ACC112 (cell line): Measurements from ENCODE around the gene C1QTNF1.

Experiments used
- H2AFZ ChIP-seq: fragments of 200-600 bp; sonication (generic); one replicate; pipeline ENCODE4 v1.6.0; 2017; ENCODE audit warnings: antibody characterized with exemption, low read length; ENCODE audit not compliant: unreplicated experiment
- H3K27ac ChIP-seq: fragments of 200-600 bp; sonication (generic); 2 replicates; pipeline ENCODE4 v1.5.1; 2014; ENCODE audit warnings: low read depth, mild to moderate bottlenecking, antibody characterized with exemption, low read length, moderate library complexity
- H3K27me3 ChIP-seq: fragments of 200-600 bp; sonication (generic); 2 replicates; pipeline ENCODE4 v1.6.1; 2014; ENCODE audit warnings: mild to moderate bottlenecking, antibody characterized with exemption, low read length, moderate library complexity, mixed read lengths; ENCODE audit not compliant: insufficient read depth
- H3K36me3 ChIP-seq: fragments of 200-600 bp; sonication (generic); 2 replicates; pipeline ENCODE4 v1.6.1; 2016; ENCODE audit warnings: mild to moderate bottlenecking, antibody characterized with exemption, low read length, moderate library complexity, mixed read lengths; ENCODE audit not compliant: insufficient read depth
- H3K4me1 ChIP-seq: fragments of 200-600 bp; sonication (generic); one replicate; pipeline ENCODE4 v1.6.1; 2016; ENCODE audit warnings: low read length, mixed read lengths; ENCODE audit not compliant: insufficient read depth, unreplicated experiment, control insufficient read depth
- H3K4me3 ChIP-seq: fragments of 200-600 bp; sonication (generic); 2 replicates; pipeline ENCODE4 v1.5.1; 2014; ENCODE audit warnings: mild to moderate bottlenecking, low read depth, low read length
- H3K79me2 ChIP-seq: fragments of 200-600 bp; sonication (generic); one replicate; pipeline ENCODE4 v1.6.0; 2016; ENCODE audit warnings: low read length; ENCODE audit not compliant: control insufficient read depth, unreplicated experiment, insufficient read depth

C1QTNF1 gene

GRCh38 chr17:79085154-79085920 lies 61.4 kb downstream of the C1QTNF1 start:
- Histone ChIP-seq H3K36me3 (no peaks in the 10 kb centered on the region), H2AFZ (no peak overlapping the region), H3K27me3 (no peaks in the 10 kb centered on the region), H3K27ac (no peak overlapping the region), H3K4me1 (no peaks in the 10 kb centered on the region), H3K4me3 (no peak overlapping the region), H3K79me2 (no peaks in the 10 kb centered on the region)

- no peaks in the 10 kb centered on the region for H3K79me2 ChIP-seq
- H3K27me3 ChIP-seq = no peaks in the 10 kb centered on the region
- H3K27ac ChIP-seq = no peak overlapping the region
- H3K4me3 ChIP-seq = no peak overlapping the region
- H3K36me3 ChIP-seq = no peaks in the 10 kb centered on the region
- no peak overlapping the region for H2AFZ ChIP-seq
- H3K4me1 ChIP-seq = no peaks in the 10 kb centered on the region
These were observed 62.1 kb downstream of the C1QTNF1 start for GRCh38 chr17:79085921-79086551.

DNA sequence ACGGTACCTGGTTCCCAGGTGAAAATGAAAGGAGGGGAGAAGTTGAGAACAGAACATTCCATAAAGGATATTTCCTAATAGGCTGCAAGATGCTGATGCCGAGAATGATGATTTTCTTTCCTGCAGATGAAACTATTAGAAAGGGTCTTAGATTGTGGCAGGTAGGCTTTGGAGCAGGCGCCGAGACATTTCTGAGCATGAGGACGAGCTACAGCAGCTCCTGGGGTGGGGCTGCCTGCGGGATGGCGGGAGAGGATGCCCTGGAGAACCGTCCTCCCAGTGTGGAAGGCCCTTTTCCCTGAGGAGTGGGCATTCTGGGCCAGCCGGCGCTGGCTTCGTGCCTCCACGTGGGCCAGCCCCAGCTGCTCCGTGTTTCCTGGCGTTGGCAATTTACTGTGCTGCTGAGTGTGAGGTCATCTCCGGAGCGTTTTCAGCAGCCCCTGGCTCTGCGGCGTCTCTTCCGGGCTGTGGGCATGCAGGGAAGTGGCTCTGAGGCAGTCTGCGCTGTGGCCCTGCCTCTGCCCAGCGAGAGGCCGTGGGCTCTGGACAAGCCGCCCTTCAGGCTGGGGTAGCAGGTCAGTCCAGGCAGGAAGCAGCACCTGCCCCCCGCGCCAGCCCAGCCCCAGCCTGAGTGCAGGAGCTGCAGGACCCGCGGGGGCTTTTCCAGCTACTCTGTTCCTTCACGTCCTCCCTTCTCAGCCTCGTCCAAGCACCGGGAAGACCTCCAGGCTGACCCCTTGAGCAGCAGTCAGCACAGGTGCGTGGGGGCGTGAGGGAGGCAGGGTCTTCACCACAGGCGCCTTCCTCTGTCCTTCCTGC lies 62.8 kb downstream of the C1QTNF1 start:
- Histone ChIP-seq H3K27me3 (no peaks in the 10 kb centered on the region), H3K4me3 (no peak overlapping the region), H3K4me1 (no peaks in the 10 kb centered on the region), H3K27ac (no peak overlapping the region), H3K36me3 (no peaks in the 10 kb centered on the region), H3K79me2 (no peaks in the 10 kb centered on the region), H2AFZ (no peak overlapping the region)

DNA sequence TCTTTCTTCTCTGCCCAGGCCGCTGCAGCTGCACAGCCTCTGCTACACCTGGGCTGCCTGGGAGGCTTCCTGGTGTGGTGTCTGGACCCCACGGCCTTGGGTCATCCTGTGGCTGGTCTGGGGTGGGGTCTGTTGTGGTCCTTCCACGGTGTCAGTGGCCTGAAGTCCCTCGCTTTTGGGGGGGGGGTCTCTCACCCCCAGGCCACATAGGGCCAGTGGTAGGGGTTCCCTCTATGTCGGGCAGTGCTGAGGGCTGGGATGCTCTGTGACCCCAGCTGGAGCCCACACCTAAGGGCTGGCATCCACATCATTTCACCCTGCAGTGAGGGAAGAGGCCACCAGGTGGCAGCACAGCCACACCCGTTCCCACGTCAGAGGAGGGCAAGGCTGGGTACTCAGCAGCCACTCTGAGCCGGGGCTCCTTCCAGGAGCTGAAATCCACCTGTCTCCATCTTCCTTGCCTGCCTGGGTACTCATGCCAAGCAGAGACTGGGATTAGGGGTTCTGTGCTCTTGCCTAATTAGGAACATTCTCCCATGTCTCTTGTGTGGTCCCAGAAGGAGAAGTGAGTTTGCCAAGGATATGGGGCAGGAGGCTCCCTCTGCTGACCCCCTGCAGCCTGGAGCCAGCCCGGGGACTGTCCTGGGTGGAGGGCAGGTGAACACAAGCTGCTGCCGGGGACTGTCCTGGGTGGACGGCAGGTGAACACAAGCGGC lies 63.6 kb downstream of the C1QTNF1 start:
- Histone ChIP-seq H3K4me1 (no peaks in the 10 kb centered on the region), H3K27ac (no peak overlapping the region), H3K79me2 (no peaks in the 10 kb centered on the region), H3K4me3 (no peak overlapping the region), H3K36me3 (no peaks in the 10 kb centered on the region), H3K27me3 (no peaks in the 10 kb centered on the region), H2AFZ (no peak overlapping the region)

DNA sequence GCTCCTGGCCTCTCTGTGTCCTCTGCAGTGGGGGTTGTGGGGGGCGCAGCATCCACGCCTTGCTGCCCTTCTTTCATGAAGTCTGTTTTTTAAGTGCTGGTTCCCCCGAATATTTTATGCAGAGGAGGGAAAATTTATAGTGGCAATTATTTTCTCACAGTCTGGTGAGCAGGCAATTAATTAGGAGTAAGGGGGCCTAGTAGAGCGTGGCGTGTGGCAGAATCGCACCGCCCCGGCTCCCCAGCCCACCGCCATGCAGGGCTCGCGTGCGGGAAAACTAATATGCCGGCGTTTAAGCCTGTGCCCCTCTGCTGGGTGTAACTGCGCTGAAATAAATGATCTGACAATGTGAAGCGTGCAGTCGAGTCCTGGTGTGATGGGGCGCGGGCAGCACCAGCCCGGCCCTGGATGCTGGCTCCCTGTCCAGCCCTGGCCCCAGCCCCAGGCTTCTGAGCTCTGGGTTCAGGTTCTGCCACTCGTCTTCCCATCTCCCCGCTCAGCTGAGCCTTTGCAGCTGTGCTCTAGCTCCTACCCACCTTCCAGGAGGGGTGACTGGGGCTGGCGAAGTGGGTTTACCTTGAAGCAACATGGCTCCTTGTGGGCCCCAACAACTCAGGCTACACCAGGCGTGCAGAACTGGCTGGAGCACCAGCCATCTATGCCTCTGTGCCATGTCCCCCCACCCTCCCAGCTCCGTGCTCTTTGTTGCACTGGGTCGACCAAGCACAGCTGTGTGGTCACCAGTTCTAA lies 64.5 kb downstream of the C1QTNF1 start:
- H3K27ac ChIP-seq = no peak overlapping the region
- H3K4me1 ChIP-seq = no peaks in the 10 kb centered on the region
- no peak overlapping the region for H3K4me3 ChIP-seq
- H3K27me3 ChIP-seq = no peaks in the 10 kb centered on the region
- H2AFZ ChIP-seq = no peak overlapping the region
- no peaks in the 10 kb centered on the region for H3K79me2 ChIP-seq
- H3K36me3 ChIP-seq = no peaks in the 10 kb centered on the region

GRCh38 chr17:79088997-79089328 lies 65.0 kb downstream of the C1QTNF1 start:
- H3K27ac ChIP-seq = no peak overlapping the region

DNA sequence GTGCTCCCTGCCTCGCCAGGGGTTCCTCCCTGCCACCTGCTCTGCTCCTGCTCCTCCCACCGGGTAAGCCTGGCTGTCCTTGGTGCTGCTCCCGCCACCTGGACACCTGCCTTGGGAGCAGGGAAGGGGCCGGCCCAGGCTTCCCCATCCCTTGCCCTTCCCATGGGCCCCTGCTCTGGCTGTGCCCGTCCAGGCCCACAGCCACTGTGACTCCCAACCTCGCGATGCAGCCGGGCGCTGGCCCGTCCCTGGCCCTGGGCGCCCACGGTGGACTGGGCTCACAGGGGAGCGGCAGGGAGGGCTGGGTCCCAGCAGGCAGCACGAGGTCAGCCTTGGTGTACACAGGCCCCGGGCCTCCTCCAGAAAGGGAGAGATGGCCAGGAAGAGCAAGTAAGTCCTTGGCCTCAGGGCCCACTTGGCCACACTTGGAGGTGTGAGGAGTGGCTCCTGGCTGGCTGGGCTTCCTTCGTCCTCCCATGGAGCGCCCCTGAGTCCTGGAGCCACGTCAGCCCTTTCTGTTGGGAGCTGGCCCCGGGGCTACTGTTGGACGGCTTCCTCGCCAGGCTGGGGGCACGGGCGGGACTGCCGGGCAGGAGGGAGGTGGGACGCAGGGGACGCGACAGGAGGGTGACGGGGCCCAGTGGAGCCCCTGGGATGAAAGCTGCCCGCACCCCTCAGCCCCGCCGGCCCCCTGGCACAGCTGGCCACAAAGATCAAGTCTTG lies 65.9 kb downstream of the C1QTNF1 start:
- Histone ChIP-seq H3K27ac (no peak overlapping the region), H3K36me3 (no peaks in the 10 kb centered on the region), H3K4me1 (no peaks in the 10 kb centered on the region), H2AFZ (no peak overlapping the region), H3K27me3 (peaks cover 4% of the 10 kb centered on the region; the same call in 1 of the 2 replicates), H3K4me3 (no peak overlapping the region), H3K79me2 (no peaks in the 10 kb centered on the region)

More at GRCh38 chr17:79088997-79089328, 65.0 kb downstream of the C1QTNF1 start:
- H3K36me3 ChIP-seq = no peaks in the 10 kb centered on the region
- H3K27me3 ChIP-seq = no peaks in the 10 kb centered on the region
- H3K4me1 ChIP-seq = no peaks in the 10 kb centered on the region
- no peak overlapping the region for H3K4me3 ChIP-seq
- H3K79me2 ChIP-seq = no peaks in the 10 kb centered on the region
- H2AFZ ChIP-seq = no peak overlapping the region

DNA sequence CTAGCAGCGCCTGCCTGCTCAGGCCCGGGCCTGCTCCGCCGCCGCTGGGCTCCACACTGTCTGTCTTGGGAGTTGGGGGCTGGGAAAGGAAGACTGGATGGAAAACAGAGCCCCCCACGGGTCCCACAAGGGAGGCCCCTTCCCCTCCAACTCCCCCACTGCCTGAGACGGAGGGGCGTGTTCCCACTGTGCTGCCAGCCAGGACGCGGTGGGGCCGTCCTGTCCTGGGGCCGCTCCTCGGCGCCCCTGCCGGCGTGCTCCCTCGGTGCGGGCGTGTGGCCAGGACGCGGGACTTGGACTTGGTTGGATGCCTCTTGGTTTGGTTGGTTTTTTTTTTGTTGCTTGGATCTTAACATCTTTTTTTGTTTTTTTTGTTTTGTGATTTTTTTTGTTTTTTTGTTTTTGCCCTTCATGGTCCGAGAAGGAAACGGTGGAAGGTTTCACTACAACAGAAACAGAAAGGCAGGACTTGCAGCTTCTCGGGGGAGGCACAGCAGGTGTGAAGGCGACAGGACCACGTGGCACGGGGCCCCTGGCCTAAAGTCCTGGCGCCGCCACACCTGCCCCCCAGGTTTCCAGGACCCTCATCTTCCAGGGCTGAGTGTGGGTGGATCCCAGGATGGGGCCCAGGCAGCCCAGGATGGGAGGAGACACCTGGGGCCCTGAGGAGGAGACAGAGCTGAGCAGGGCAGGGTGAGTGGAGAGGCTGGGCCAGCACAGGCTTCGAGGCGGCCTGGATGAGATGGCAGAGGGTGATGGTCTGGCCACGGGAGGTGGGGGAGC lies 66.7 kb downstream of the C1QTNF1 start:
- no peaks in the 10 kb centered on the region for H3K4me1 ChIP-seq
- peaks cover 6% of the 10 kb centered on the region; the same call in 1 of the 2 replicates for H3K27me3 ChIP-seq
- no peak overlapping the region for H2AFZ ChIP-seq
- no peaks in the 10 kb centered on the region for H3K36me3 ChIP-seq
- H3K27ac ChIP-seq = no peak overlapping the region
- H3K79me2 ChIP-seq = no peaks in the 10 kb centered on the region
- H3K4me3 ChIP-seq = no peak overlapping the region

DNA sequence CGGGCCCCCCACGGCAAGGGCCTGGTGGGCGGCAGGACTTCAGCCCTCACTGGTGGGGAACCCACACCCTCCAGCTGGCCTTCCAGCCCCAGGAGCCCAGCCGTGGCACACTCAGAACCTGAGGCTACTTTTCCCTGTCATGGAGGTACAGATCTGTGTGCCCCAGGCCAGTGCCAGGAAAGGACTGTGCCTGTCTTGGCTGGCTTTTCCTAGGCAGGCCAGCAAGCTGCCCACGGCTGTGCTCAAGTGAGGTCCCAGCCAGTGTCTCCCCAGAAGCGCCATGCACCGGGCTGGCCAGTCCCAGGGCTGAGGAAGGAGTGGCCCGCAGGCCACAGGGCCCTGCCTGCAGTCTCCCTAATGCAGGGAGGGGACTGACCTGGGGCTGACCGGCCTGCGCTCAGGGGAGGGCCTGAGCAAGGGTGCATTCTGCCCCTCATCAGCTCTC lies 67.3 kb downstream of the C1QTNF1 start:
- Histone ChIP-seq H3K27me3 (peaks cover 11% of the 10 kb centered on the region; the same call in 1 of the 2 replicates), H3K27ac (no peak overlapping the region), H2AFZ (no peak overlapping the region)

More for the DNA sequence above, 67.3 kb downstream of the C1QTNF1 start:
- no peak overlapping the region for H3K4me3 ChIP-seq
- H3K36me3 ChIP-seq = no peaks in the 10 kb centered on the region
- H3K4me1 ChIP-seq = no peaks in the 10 kb centered on the region
- no peaks in the 10 kb centered on the region for H3K79me2 ChIP-seq
